K562 (cell line): Measurements from ENCODE around the gene URB2.

Experiments
- CTCF ChIP-seq, 3 experiments: IDR thresholded peaks in 2 of 3; conservative IDR thresholded peaks in 1 of 3; 2 replicates each; pipeline ENCODE4 v1.5.1; 2011 to 2012; ENCODE audit warnings: low read length in 3 of 3, mild to moderate bottlenecking in 3 of 3, control low read depth in 2 of 3, improper control_type of control experiment in 1 of 3, inconsistent platforms in 1 of 3, low read depth in 1 of 3, mixed read lengths in 1 of 3, moderate library complexity in 1 of 3; ENCODE audit not compliant: insufficient read depth in 2 of 3
- MAFG ChIP-seq: fragments of 450-650 bp; conservative IDR thresholded peaks from 2 replicates; pipeline ENCODE4 v1.6.1; 2016; ENCODE audit warnings: missing genetic modification characterization, missing compliant biosample characterization
- MYBL2 ChIP-seq, 2 experiments: fragments of 450-650 bp in 1 of 2; sonication (generic) in 1 of 2; formaldehyde crosslinking in 1 of 2; IDR thresholded peaks; 2 replicates each; pipeline versions ENCODE4 v1.6.1 to v1.8.1; 2017 to 2022; ENCODE audit warnings: borderline replicate concordance in 1 of 2, inconsistent platforms in 1 of 2, low read depth in 1 of 2, mild to moderate bottlenecking in 1 of 2, missing genetic modification reagents in 1 of 2, moderate library complexity in 1 of 2
- POLR2A ChIP-seq: fragments of 450-650 bp; conservative IDR thresholded peaks from 2 replicates; pipeline ENCODE4 v1.6.1; 2016
- RAD21 ChIP-seq, 2 experiments: fragments of 250-450 bp in 1 of 2; fragments of 450-650 bp in 1 of 2; sonication (Bioruptor Pico) in 1 of 2; formaldehyde crosslinking in 1 of 2; IDR thresholded peaks in 1 of 2; conservative IDR thresholded peaks in 1 of 2; 2 replicates each; pipeline versions ENCODE4 v1.4.0 to v1.8.0; 2020 to 2022; ENCODE audit warnings: mild to moderate bottlenecking in 2 of 2, moderate library complexity in 1 of 2
- RFX5 ChIP-seq: IDR thresholded peaks from 2 replicates; pipeline ENCODE4 v1.6.1; 2011; ENCODE audit warnings: low read depth, mild to moderate bottlenecking, improper control_type of control experiment, low read length
- TAF1 ChIP-seq: IDR thresholded peaks from 2 replicates; pipeline ENCODE4 v1.6.1; 2011; ENCODE audit warnings: mild to moderate bottlenecking, low read length, moderate library complexity; ENCODE audit not compliant: insufficient read depth, control insufficient read depth, severe bottlenecking; ENCODE audit errors: extremely low read depth
- TCF7L2 ChIP-seq: fragments of 150-350 bp; IDR thresholded peaks from 2 replicates; pipeline ENCODE4 v1.6.1; 2016; ENCODE audit warnings: low read depth, mild to moderate bottlenecking, low read length, moderate library complexity
- THRAP3 ChIP-seq: fragments of 450-650 bp; IDR thresholded peaks from 2 replicates; pipeline ENCODE4 v1.6.1; 2016; ENCODE audit warnings: mild to moderate bottlenecking, inconsistent platforms, borderline replicate concordance
- USF2 ChIP-seq: sonication (generic); formaldehyde crosslinking; IDR thresholded peaks from 2 replicates; pipeline ENCODE4 v1.5.0; 2020; ENCODE audit warnings: missing genetic modification reagents
- ZNF232 ChIP-seq: sonication (generic); formaldehyde crosslinking; IDR thresholded peaks from 2 replicates; pipeline ENCODE4 v1.8.0; 2022; ENCODE audit warnings: mild to moderate bottlenecking, missing genetic modification reagents
- ZNF507 ChIP-seq: conservative IDR thresholded peaks from 2 replicates; pipeline ENCODE4 v1.6.1; 2017; ENCODE audit warnings: missing genetic modification characterization, missing compliant biosample characterization

GRCh38 chr1:229582715-229583114, 43.3 kb upstream of the URB2 start:
- no peak for TF ChIP-seq ZNF507
- no peak for TF ChIP-seq MYBL2 (IDR thresholded peaks at IDR 0.05; ENCODE audit: low read depth)
- no peak for TF ChIP-seq MYBL2 (CRISPR knock-in tag; IDR thresholded peaks at IDR 0.05; ENCODE audit: borderline replicate concordance)
- no peak for TF ChIP-seq ZNF232 (CRISPR knock-in tag)
- no peak for TF ChIP-seq TCF7L2
- no peak for TF ChIP-seq CTCF (IDR thresholded peaks at IDR 0.05 in 2 of 3, conservative IDR thresholded peaks at IDR 0.05 in 1 of 3; ENCODE audit: insufficient read depth in 2 of 3, low read depth in 1 of 3, low read length in 3 of 3)
- no peak for TF ChIP-seq TAF1
- TF ChIP-seq POLR2A = no peak
- TF ChIP-seq MAFG = no peak
- no peak for TF ChIP-seq RAD21 (CRISPR knock-in tag; conservative IDR thresholded peaks at IDR 0.05 in 1 of 2, IDR thresholded peaks at IDR 0.05 in 1 of 2)
- TF ChIP-seq USF2 (CRISPR knock-in tag) = no peak
- no peak for TF ChIP-seq RFX5
- no peak for TF ChIP-seq THRAP3
